Left lung (tissue), 10 donors: ENCODE measurements around the gene PLOD1. TPM values are rescaled to one million over a fixed set of nuclear protein-coding genes. Genes with fewer than 3 reads are reported as not detected.
A peak's percentile ranks its signal among the peaks of the same experiment; 100 is the strongest.
"Not testable (repeated sequence)": the region's sequence is repeated elsewhere in the genome, so short reads cannot be mapped to it uniquely, and the experiment has no call there.

ENCODE experiments used
- ATAC-seq: fragments of 200-7000 bp; cut with Tn5 transposase; one replicate; pipeline ENCODE4 v1.9.1; 2020; ENCODE audit warnings: moderate library complexity
- DNase-seq, 4 donors: peaks; one replicate each; pipeline ENCODE4 v3.0.0-alpha.2; 2013 to 2020
- H3K27ac ChIP-seq, 2 donors: fragments of 200-600 bp; sonication (generic) in 1 of 2; one replicate each; pipeline versions ENCODE4 v1.5.0 to v1.8.0; 2020 to 2021
- H3K27me3 ChIP-seq, 2 donors: fragments of 200-600 bp; sonication (generic) in 1 of 2; one replicate each; pipeline versions ENCODE4 v1.5.0 to v1.8.0; 2020 to 2021
- H3K36me3 ChIP-seq, 2 donors: fragments of 200-600 bp; sonication (generic) in 1 of 2; one replicate each; pipeline versions ENCODE4 v1.5.0 to v1.8.0; 2020 to 2021
- H3K4me1 ChIP-seq, 2 donors: fragments of 200-600 bp; one replicate each; pipeline ENCODE4 v1.8.0; 2021
- H3K4me3 ChIP-seq, 2 donors: fragments of 200-600 bp; sonication (generic) in 1 of 2; one replicate each; pipeline versions ENCODE4 v1.5.0 to v1.8.0; 2020 to 2021; ENCODE audit warnings: mild to moderate bottlenecking in 1 of 2
- H3K9me3 ChIP-seq, 2 donors: fragments of 200-600 bp; sonication (generic) in 1 of 2; one replicate each; pipeline versions ENCODE4 v1.5.0 to v1.8.0; 2020 to 2021
- CTCF ChIP-seq, 2 donors: fragments of 200-600 bp; sonication (generic) in 1 of 2; IDR thresholded peaks; one replicate each; pipeline versions ENCODE4 v1.5.0 to v1.8.0; 2021; ENCODE audit warnings: antibody characterized with exemption in 2 of 2
- intact Hi-C, 2 donors: fragments of 100-400 bp; cut with DNase I; formaldehyde crosslinking; loops; one replicate each; pipeline versions ENCODE4 v1.11.2 to v1.14.2; 2022
- polyA plus RNA-seq, 6 donors: library from polyadenylated mRNA; unstranded; fragments of 120-200 nt; gene quantifications; one replicate each; pipeline ENCODE4 v1.2.1, GENCODE V29; 2013; ENCODE audit not compliant: insufficient read length in 6 of 6
- total RNA-seq, 2 donors: library from RNA; stranded (reverse); fragmentation: NEBNext Ultra II Directional; extraction: Animal tissue kit (Norgen Biotek cat#: 25700); gene quantifications; one replicate each; pipeline ENCODE4 v1.2.1, GENCODE V29; 2021
- donor health status: DM: no; HTN: yes; CAD: no.
- donor health status: DM: no; HTN: no; CAD: no.

Gene PLOD1
- total and polyA plus RNA-seq, 8 donors = 114 to 159 (median 131) TPM

DNA sequence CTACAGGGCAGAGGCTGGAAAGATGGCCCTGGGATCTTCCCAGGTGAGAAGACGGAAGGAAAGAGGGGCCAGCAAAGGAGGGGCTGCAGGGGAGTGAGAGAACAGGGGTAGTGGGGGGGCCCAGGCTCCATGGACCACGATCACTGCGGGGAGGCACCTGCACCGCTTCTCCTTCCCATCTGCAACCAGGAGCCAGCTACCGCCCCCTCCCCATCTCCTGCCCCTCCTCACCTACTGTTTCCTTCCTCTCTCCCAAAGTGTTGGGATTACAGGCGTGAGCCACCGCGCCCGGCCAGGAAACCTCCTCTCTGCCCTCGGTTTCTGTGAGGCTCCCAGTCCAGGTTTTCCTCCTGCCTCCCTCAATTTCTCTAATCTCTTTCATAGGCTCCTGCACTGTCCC is 27.6 kb upstream of the PLOD1 start:
- no peak for DNase-seq
- no peaks in the 10 kb centered on the region for H3K36me3 ChIP-seq
- H3K4me1 ChIP-seq = peaks cover 0 to 15% of the 10 kb centered on the region in 2 donors
- intact Hi-C loops = loop anchor here in 1 of 2 donors (10.0 kb wide), 1 partner anchor 58 kb away; no protein-coding TSS in a partner anchor
- TF ChIP-seq CTCF (IDR thresholded peaks at IDR 0.05) = no peak
- no peak overlapping the region for H3K27ac ChIP-seq
- ATAC-seq = no peak
- no peaks in the 10 kb centered on the region for H3K27me3 ChIP-seq
- no peaks in the 10 kb centered on the region for H3K9me3 ChIP-seq
- no peak overlapping the region for H3K4me3 ChIP-seq

DNA sequence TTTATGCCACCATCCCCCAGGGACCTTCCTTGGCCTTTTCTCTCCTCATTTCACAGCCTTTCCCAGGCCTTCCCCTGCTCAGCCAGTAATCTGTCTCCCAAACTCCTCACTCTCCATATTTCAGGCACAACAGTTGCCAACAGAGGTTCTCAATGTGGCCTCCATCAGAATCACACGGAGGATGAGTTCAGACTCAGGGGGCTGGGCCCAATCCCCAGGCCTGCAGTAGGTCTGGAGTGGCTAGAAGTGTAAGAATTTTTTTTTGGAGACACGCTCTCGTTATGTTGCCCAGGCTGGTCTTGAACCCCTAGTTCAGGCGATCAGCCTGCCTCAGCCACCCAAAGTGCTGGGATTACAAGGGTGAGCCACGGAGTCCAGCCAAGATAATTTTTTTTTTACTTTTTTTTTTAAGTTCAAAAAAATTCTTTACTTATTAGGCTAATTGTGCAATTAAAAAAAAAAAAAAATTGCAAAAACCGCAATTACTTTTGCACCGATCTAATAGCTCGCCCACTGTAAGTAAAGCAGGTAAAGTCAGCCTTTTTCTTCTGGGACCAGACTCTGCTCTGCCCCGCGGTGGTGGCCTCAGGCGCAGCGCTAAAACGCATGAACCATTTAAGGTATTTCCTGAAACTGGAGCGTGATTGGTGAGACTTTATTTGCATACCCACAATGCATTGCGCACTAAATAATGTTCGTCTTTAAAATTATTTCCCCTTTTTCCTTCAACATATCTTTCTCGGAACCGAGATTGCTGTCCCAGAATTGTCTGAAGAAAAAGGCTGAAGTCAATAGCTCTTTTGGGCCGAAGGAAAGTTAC is 27.0 kb upstream of the PLOD1 start:
- peak; percentile 88 for ATAC-seq
- intact Hi-C loops = loop anchor here in 1 of 2 donors (10.0 kb wide), 1 partner anchor 57 kb away; no protein-coding TSS in a partner anchor
- peaks cover 0 to 15% of the 10 kb centered on the region in 2 donors for H3K4me1 ChIP-seq
- DNase-seq = peak; percentile 91 to 98 (median 94)
- no peaks in the 10 kb centered on the region for H3K36me3 ChIP-seq
- H3K9me3 ChIP-seq = no peaks in the 10 kb centered on the region
- H3K27ac ChIP-seq = peak overlapping the region; percentile 97 to 98
- peak overlapping the region in 1 of 2 donors; percentile 58 for H3K4me3 ChIP-seq
- TF ChIP-seq CTCF (IDR thresholded peaks at IDR 0.05) = peak; percentile 66 to 87
- no peaks in the 10 kb centered on the region for H3K27me3 ChIP-seq

DNA sequence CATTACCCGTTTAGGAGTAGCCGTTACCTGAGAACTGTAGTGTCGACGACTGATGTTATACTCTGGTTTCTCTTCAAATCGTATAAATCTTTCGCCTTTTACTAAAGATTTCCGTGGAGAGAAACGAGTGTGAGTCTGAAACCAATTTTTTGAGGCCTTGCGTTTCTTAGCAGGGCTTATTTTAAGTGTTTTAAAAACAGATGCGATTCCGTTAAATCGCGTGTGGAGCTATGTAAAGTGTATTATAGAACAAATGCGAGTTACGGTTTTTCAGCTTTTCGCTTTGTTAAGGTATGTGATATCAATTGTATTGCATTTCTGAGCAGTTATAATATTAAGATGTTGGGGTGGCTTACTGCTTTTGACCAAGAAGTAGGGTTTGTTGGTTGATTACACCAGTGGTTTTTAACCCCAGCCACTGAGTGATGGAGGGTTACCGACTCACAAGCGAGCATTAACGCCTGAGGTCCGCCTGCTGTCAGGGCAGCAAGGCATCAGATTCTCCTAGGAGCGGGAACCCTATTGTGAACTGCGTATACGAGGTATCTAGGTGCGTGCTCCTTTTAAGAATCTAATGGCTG is 26.3 kb upstream of the PLOD1 start:
- Histone ChIP-seq H3K9me3 (no peaks in the 10 kb centered on the region), H3K4me3 (peak overlapping the region; percentile 33 to 58), H3K36me3 (no peaks in the 10 kb centered on the region), H3K27me3 (no peaks in the 10 kb centered on the region), H3K4me1 (peaks cover 0 to 15% of the 10 kb centered on the region in 2 donors), H3K27ac (peak overlapping the region; percentile 97 to 98)
- ATAC-seq = peak; percentile 71
- intact Hi-C loops = loop anchor here in 1 of 2 donors (10.0 kb wide), 1 partner anchor 57 kb away; no protein-coding TSS in a partner anchor
- DNase-seq = peak in 2 of 4 donors; percentile 86 to 90
- TF ChIP-seq CTCF (IDR thresholded peaks at IDR 0.05) = no peak

- H3K4me3 ChIP-seq, H3K27me3 ChIP-seq, H3K27ac ChIP-seq, intact Hi-C loops, ATAC-seq, DNase-seq, H3K36me3 ChIP-seq, H3K9me3 ChIP-seq: not testable (repeated sequence)
- H3K4me1 ChIP-seq = peaks cover 0 to 15% of the 10 kb centered on the region in 2 donors
Observed at GRCh38 chr1:11910914-11911228, 23.6 kb upstream of the PLOD1 start.

DNA sequence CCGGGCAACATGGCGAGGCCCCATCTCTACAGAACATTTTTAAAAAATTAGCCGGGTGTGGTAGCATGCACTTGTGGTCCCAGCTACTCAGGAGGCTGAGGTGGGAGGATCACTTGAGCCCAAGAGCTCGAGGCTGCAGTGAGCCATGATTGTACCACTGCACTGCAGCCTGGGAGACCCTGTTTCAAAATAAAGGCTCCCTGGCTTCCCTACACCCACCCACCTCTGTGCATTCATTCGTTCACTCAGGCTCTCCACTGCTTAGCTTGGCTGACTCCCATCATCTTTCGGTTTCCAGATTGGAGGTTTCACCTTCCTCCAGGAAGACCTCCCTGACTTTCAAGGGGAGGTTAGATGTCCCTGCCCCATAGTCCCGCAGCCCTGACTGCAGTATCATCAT is 22.5 kb upstream of the PLOD1 start:
- TF ChIP-seq CTCF (IDR thresholded peaks at IDR 0.05) = no peak
- ATAC-seq = no peak
- Histone ChIP-seq H3K27me3 (no peaks in the 10 kb centered on the region), H3K9me3 (no peaks in the 10 kb centered on the region), H3K36me3 (no peaks in the 10 kb centered on the region), H3K4me3 (no peak overlapping the region), H3K4me1 (peaks cover 0 to 15% of the 10 kb centered on the region in 2 donors), H3K27ac (no peak overlapping the region)
- no peak for DNase-seq
- intact Hi-C loops = no loop called here

DNA sequence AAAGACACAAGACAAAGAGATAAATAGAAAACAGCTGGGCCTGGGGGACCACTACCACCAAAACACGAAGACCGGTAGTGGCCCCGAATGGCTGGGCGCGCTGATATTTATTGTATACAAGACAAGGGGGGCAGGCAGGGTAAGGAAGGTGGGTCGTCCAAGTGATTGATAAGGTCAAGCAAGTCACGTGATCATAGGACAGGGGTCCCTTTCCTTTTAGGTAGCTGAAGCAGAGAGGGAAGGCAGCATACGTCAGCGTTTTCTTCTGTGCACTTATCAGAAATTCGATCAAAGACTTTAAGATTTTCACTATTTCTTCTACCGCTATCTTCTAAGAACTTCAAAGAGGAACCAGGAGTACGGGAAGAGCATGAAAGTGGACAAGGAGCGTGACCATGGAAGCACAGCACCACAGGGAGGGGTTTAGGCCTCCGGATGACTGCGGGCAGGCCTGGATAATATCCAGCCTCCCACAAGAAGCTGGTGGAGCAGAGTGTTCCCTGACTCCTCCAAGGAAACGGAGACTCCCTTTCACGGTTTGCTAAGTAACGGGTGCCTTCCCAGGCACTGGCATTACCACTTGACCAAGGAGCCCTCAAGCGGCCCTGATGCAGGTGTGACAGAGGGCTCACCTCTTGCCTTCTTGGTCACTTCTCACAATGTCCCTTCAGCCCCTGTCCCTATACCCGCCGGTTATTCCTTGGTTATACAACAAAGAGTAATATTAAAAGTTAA is 21.9 kb upstream of the PLOD1 start:
- DNase-seq = not testable (repeated sequence)

More for the DNA sequence above, 21.9 kb upstream of the PLOD1 start:
- H3K9me3 ChIP-seq, H3K36me3 ChIP-seq, H3K4me1 ChIP-seq, ATAC-seq, H3K27me3 ChIP-seq, H3K4me3 ChIP-seq, H3K27ac ChIP-seq, intact Hi-C loops: not testable (repeated sequence)
